Ammon's horn (tissue), 1 donor: Measurements from ENCODE around the gene SLC35G4.
"Not testable (repeated sequence)": the region's sequence is repeated elsewhere in the genome, so short reads cannot be mapped to it uniquely, and the experiment has no call there.

Source experiments
- DNase-seq: peaks from one replicate; pipeline ENCODE4 v3.0.0-alpha.2; 2016; ENCODE audit warnings: low spot score

Gene SLC35G4

GRCh38 chr18:11609488-11609887 is at the start of gene SLC35G4:
TSS of gene SLC35G4 (plus strand) at chr18:11609596. CDS start at chr18:11609596, 0 bp downstream.
- DNase-seq = not testable (repeated sequence)

- DNase-seq = no peak
These were observed 48.1 kb upstream of the SLC35G4 start for GRCh38 chr18:11561293-11561692.

GRCh38 chr18:11565716-11566115 is 43.7 kb upstream of the SLC35G4 start:
- DNase-seq = no peak

- DNase-seq = no peak
These were observed 43.0 kb upstream of the SLC35G4 start for GRCh38 chr18:11566236-11566965.

GRCh38 chr18:11567396-11567795 is 42.0 kb upstream of the SLC35G4 start:
- DNase-seq = no peak

GRCh38 chr18:11570073-11570588 is 39.3 kb upstream of the SLC35G4 start:
- DNase-seq = no peak

- no peak for DNase-seq
These were observed 38.5 kb upstream of the SLC35G4 start for GRCh38 chr18:11570769-11571412.

GRCh38 chr18:11572201-11572600 is 37.2 kb upstream of the SLC35G4 start:
- DNase-seq = no peak

- no peak for DNase-seq
These were observed 34.9 kb upstream of the SLC35G4 start for GRCh38 chr18:11574545-11574944.

- DNase-seq = no peak
These were observed 31.9 kb upstream of the SLC35G4 start for GRCh38 chr18:11577271-11578112.

- no peak for DNase-seq
These were observed 30.6 kb upstream of the SLC35G4 start for GRCh38 chr18:11578799-11579198.

GRCh38 chr18:11579916-11580315 is 29.5 kb upstream of the SLC35G4 start:
- DNase-seq = no peak

GRCh38 chr18:11581286-11581685 is 28.1 kb upstream of the SLC35G4 start:
- DNase-seq = no peak

- DNase-seq = no peak
These were observed 23.8 kb upstream of the SLC35G4 start for GRCh38 chr18:11585596-11585995.

GRCh38 chr18:11586896-11587295 is 22.5 kb upstream of the SLC35G4 start:
- DNase-seq = no peak

- DNase-seq = no peak
These were observed 22.0 kb upstream of the SLC35G4 start for GRCh38 chr18:11587432-11587831.

- no peak for DNase-seq
These were observed 21.6 kb upstream of the SLC35G4 start for GRCh38 chr18:11587846-11588245.

- DNase-seq = no peak
These were observed 17.4 kb upstream of the SLC35G4 start for GRCh38 chr18:11591957-11592356.

- DNase-seq = no peak
These were observed 9.1 kb upstream of the SLC35G4 start for GRCh38 chr18:11600321-11600720.

- DNase-seq = peak; percentile 20
These were observed 1.5 kb upstream of the SLC35G4 start for GRCh38 chr18:11607906-11608305.

- not testable (repeated sequence) for DNase-seq
These were observed 778 bp upstream of the SLC35G4 start for GRCh38 chr18:11608618-11609017.

- DNase-seq = not testable (repeated sequence)
These were observed 3.7 kb downstream of the SLC35G4 start for GRCh38 chr18:11613073-11613472.
